ENCODE results near the gene YIPF6. TPM values are rescaled to one million over a fixed set of nuclear protein-coding genes. Genes with fewer than 3 reads are reported as not detected.

The YIPF6 gene
- total RNA-seq, 1 donor from 2014 or later, result 14.9 TPM

Other genes starting within 250 kb of the YIPF6 start
- gene OPHN1, start 65.6 kb upstream of the YIPF6 start, total RNA-seq, result 5.5 and 7.1 TPM in 2 replicates
- gene STARD8, start 148.6 kb downstream of the YIPF6 start, total RNA-seq, result 20.0 and 44.5 TPM in 2 replicates